GM21786 (cell line): ENCODE data around the gene FBXO38.

Source experiments
- ATAC-seq: cut with Tn5 transposase; IDR thresholded peaks from one replicate; pipeline ENCODE4 v1.9.1; 2021; ENCODE audit not compliant: unreplicated experiment

The FBXO38 gene

GRCh38 chr5:148469501-148469935 lies 85.8 kb downstream of the FBXO38 start:
- no peak for ATAC-seq

- ATAC-seq: no peak
Observed at GRCh38 chr5:148471379-148471778, 87.6 kb downstream of the FBXO38 start.

GRCh38 chr5:148474025-148474511 lies 90.3 kb downstream of the FBXO38 start:
- no peak for ATAC-seq

GRCh38 chr5:148476302-148476701 lies 92.5 kb downstream of the FBXO38 start:
- no peak for ATAC-seq

GRCh38 chr5:148477429-148477828 lies 93.7 kb downstream of the FBXO38 start:
- ATAC-seq: no peak

GRCh38 chr5:148482196-148482595 lies 98.4 kb downstream of the FBXO38 start:
- no peak for ATAC-seq

- peak; percentile 90 for ATAC-seq
Observed at GRCh38 chr5:148482697-148483462, 99.1 kb downstream of the FBXO38 start.

- ATAC-seq: no peak
Observed at GRCh38 chr5:148483750-148484149, 100.0 kb downstream of the FBXO38 start.

- ATAC-seq: no peak
Observed at GRCh38 chr5:148484651-148485050, 100.9 kb downstream of the FBXO38 start.

- ATAC-seq: no peak
Observed at GRCh38 chr5:148486456-148486855, 102.7 kb downstream of the FBXO38 start.

GRCh38 chr5:148488757-148489156 lies 105.0 kb downstream of the FBXO38 start:
- no peak for ATAC-seq

- no peak for ATAC-seq
Observed at GRCh38 chr5:148491015-148491792, 107.4 kb downstream of the FBXO38 start.

GRCh38 chr5:148491793-148492184 lies 108.0 kb downstream of the FBXO38 start:
- no peak for ATAC-seq

- no peak for ATAC-seq
Observed at GRCh38 chr5:148492351-148492750, 108.6 kb downstream of the FBXO38 start.
